IMR-90 (cell line): ENCODE data around the gene ATRN. TPM values are rescaled to one million over a fixed set of nuclear protein-coding genes. Genes with fewer than 3 reads are reported as not detected.

Experiments
- ATAC-seq: fragments of 200-7000 bp; cut with Tn5 transposase; 2 replicates; pipeline ENCODE4 v1.9.1; 2020; ENCODE audit warnings: low read depth, mild to moderate bottlenecking, moderate library complexity
- BruUV-seq: library from RNA; stranded (reverse); fragments of 400-500 nt; replicated peaks from 2 replicates; lab custom pipeline; 2021; lab: Mats Ljungman, UMichigan
- CTCF ChIA-PET: fragments of 300-600 bp; formaldehyde crosslinking; extraction: SDS; loops from one replicate; lab custom pipeline; 2021; ENCODE audit warnings: antibody characterized with exemption; lab: Yijun Ruan, JAX
- POLR2A ChIA-PET: fragments of 300-600 bp; sonication (Branson Sonifier 250); formaldehyde crosslinking; loops from one replicate; lab custom pipeline; 2022; ENCODE audit warnings: antibody characterized with exemption; ENCODE audit not compliant: unreplicated experiment; lab: Charles Lee
- DNase-seq: peaks from one replicate; pipeline ENCODE4 v3.0.0; 2013
- H2AFZ ChIP-seq: replicated peaks from 2 replicates; pipeline ENCODE3; 2013; ENCODE audit warnings: low read length, mild to moderate bottlenecking; ENCODE audit not compliant: poor library complexity
- H2AK5ac ChIP-seq: 2 replicates; pipeline ENCODE4 v1.6.1; 2013; ENCODE audit warnings: low read depth, low read length, inconsistent platforms
- H2AK9ac ChIP-seq: replicated peaks from 2 replicates; pipeline ENCODE3; 2013; ENCODE audit warnings: mild to moderate bottlenecking, low read depth, low read length, moderate library complexity; ENCODE audit not compliant: poor library complexity
- H2BK120ac ChIP-seq: 2 replicates; pipeline ENCODE4 v1.6.1; 2013; ENCODE audit warnings: low read depth, low read length, inconsistent platforms
- H2BK15ac ChIP-seq: 3 replicates; pipeline ENCODE4 v1.6.1; 2013; ENCODE audit warnings: low read depth, low read length, inconsistent platforms
- H2BK20ac ChIP-seq: 2 replicates; pipeline ENCODE4 v1.6.1; 2013; ENCODE audit warnings: low read depth, mild to moderate bottlenecking, inconsistent platforms, low read length, moderate library complexity
- H2BK5ac ChIP-seq: 2 replicates; pipeline ENCODE4 v1.6.1; 2013; ENCODE audit warnings: mild to moderate bottlenecking, low read depth, low read length, inconsistent platforms; ENCODE audit not compliant: poor library complexity, severe bottlenecking
- H3K14ac ChIP-seq: replicated peaks from 2 replicates; pipeline ENCODE4 v1.6.1; 2013; ENCODE audit warnings: low read depth, low read length, inconsistent platforms
- H3K18ac ChIP-seq: 2 replicates; pipeline ENCODE4 v1.6.1; 2013; ENCODE audit warnings: low read depth, low read length, control low read depth
- H3K23ac ChIP-seq: 2 replicates; pipeline ENCODE4 v1.6.1; 2013; ENCODE audit warnings: low read depth, low read length, inconsistent platforms
- H3K27ac ChIP-seq: 2 replicates; pipeline ENCODE4 v1.5.1; 2013; ENCODE audit warnings: mild to moderate bottlenecking, control low read depth, low read length; ENCODE audit not compliant: insufficient read depth
- H3K27me3 ChIP-seq: 2 replicates; pipeline ENCODE4 v1.6.1; 2013; ENCODE audit warnings: low read length; ENCODE audit not compliant: control insufficient read depth, insufficient read depth
- H3K36me3 ChIP-seq: 2 replicates; pipeline ENCODE4 v1.6.1; 2013; ENCODE audit warnings: low read length, mixed read lengths; ENCODE audit not compliant: control insufficient read depth, insufficient read depth
- H3K4ac ChIP-seq: 2 replicates; pipeline ENCODE4 v1.6.1; 2013; ENCODE audit warnings: low read depth, low read length, inconsistent platforms
- H3K4me1 ChIP-seq: 2 replicates; pipeline ENCODE4 v1.6.1; 2013; ENCODE audit warnings: low read length, mixed read lengths; ENCODE audit not compliant: control insufficient read depth, insufficient read depth
- H3K4me2 ChIP-seq: 2 replicates; pipeline ENCODE4 v1.6.1; 2013; ENCODE audit warnings: low read depth, mild to moderate bottlenecking, control low read depth, low read length, moderate library complexity
- H3K4me3 ChIP-seq: 2 replicates; pipeline ENCODE4 v1.5.1; 2013; ENCODE audit warnings: low read depth, mild to moderate bottlenecking, control low read depth, low read length, moderate library complexity; ENCODE audit not compliant: insufficient read depth
- H3K56ac ChIP-seq: 2 replicates; pipeline ENCODE4 v1.6.1; 2013; ENCODE audit warnings: low read length, inconsistent platforms; ENCODE audit not compliant: insufficient read depth; ENCODE audit errors: extremely low read depth
- H3K79me1 ChIP-seq, 2 experiments: 2 replicates each; pipeline ENCODE4 v1.6.1; 2013; ENCODE audit warnings: low read length in 2 of 2, inconsistent platforms in 1 of 2, low read depth in 1 of 2
- H3K9ac ChIP-seq: 2 replicates; pipeline ENCODE4 v1.6.1; 2013; ENCODE audit warnings: low read depth, low read length, control low read depth
- H3K9me1 ChIP-seq: 2 replicates; pipeline ENCODE4 v1.6.1; 2013; ENCODE audit warnings: low read length, inconsistent platforms; ENCODE audit not compliant: insufficient read depth
- H3K9me3 ChIP-seq: 2 replicates; pipeline ENCODE4 v1.6.1; 2013; ENCODE audit warnings: low read length; ENCODE audit not compliant: control insufficient read depth, insufficient read depth
- H4K20me1 ChIP-seq: 2 replicates; pipeline ENCODE4 v1.6.1; 2013; ENCODE audit warnings: low read length, inconsistent platforms; ENCODE audit not compliant: insufficient read depth
- H4K5ac ChIP-seq: 2 replicates; pipeline ENCODE4 v1.6.1; 2013; ENCODE audit warnings: mild to moderate bottlenecking, low read depth, low read length, control low read depth
- H4K8ac ChIP-seq, 2 experiments: 2 replicates each; pipeline ENCODE4 v1.6.1; 2013; ENCODE audit warnings: low read depth in 2 of 2, low read length in 2 of 2, control low read depth in 1 of 2, inconsistent platforms in 1 of 2
- H4K91ac ChIP-seq: 2 replicates; pipeline ENCODE4 v1.6.1; 2013; ENCODE audit warnings: low read depth, low read length, inconsistent platforms; ENCODE audit not compliant: insufficient read depth
- FOS ChIP-seq: fragments of 150-350 bp; IDR thresholded peaks from 2 replicates; pipeline ENCODE4 v1.6.1; 2016; ENCODE audit warnings: low read depth, low read length
- RCOR1 ChIP-seq: IDR thresholded peaks from 2 replicates; pipeline ENCODE4 v1.6.1; 2012; ENCODE audit warnings: mild to moderate bottlenecking, low read length, improper control_type of control experiment; ENCODE audit not compliant: insufficient replicate concordance
- WGBS, 2 experiments: methylation state at CpG; one replicate each; pipeline versions ENCODE4 v1.1.5 to v1.1.7; 2013; ENCODE audit warnings: missing lambda C conversion rate in 2 of 2; ENCODE audit not compliant: insufficient read length in 1 of 2; ENCODE audit errors: extremely low coverage in 2 of 2; 5-methylcytosine and 5-hydroxymethylcytosine counted together
- dilution Hi-C: fragments of 300-500 bp; cut with HindIII; formaldehyde crosslinking; loops from one replicate; pipeline ENCODE4 v1.14.3; 2018; ENCODE audit warnings: low sequenced_read_pairs; ENCODE audit not compliant: unreplicated experiment
- in situ Hi-C: fragments of 300-500 bp; cut with MboI; formaldehyde crosslinking; loops from 3 replicates; pipeline ENCODE4 v1.14.3; 2019; ENCODE audit warnings: low sequenced_read_pairs, inconsistent platforms, mixed read lengths
- intact Hi-C: fragments of 100-400 bp; cut with micrococcal nuclease; formaldehyde crosslinking; loops from 2 replicates; pipeline ENCODE4 v1.10.0; 2022
- polyA plus RNA-seq, 3 experiments: library from polyadenylated mRNA; depleted of rRNA; stranded (reverse); fragments of >200 nt; gene quantifications; 2 replicates each; pipeline ENCODE4 v1.2.3, GENCODE V29; 2012; ENCODE audit warnings: low replicate concordance in 1 of 3
- total RNA-seq: library from RNA; depleted of rRNA; stranded (reverse); fragments of >200 nt; gene quantifications from 2 replicates; pipeline ENCODE4 v1.2.3, GENCODE V29; 2012
- TF ChIP-seq, protein P1 (sequence below): fragments of 150-350 bp; IDR thresholded peaks from 2 replicates; pipeline ENCODE4 v1.6.1; 2017; ENCODE audit warnings: mild to moderate bottlenecking, antibody characterized with exemption, low read length, low read depth
- TF ChIP-seq, protein P2 (sequence below): conservative IDR thresholded peaks from 2 replicates; pipeline ENCODE4 v1.5.1; 2012; ENCODE audit warnings: mild to moderate bottlenecking, low read depth, low read length, improper control_type of control experiment

Gene ATRN
- total and polyA plus RNA-seq, 2 of the 4 experiments (the other 2 are of a cell fraction), result 32.3 to 46.2 TPM

DNA sequence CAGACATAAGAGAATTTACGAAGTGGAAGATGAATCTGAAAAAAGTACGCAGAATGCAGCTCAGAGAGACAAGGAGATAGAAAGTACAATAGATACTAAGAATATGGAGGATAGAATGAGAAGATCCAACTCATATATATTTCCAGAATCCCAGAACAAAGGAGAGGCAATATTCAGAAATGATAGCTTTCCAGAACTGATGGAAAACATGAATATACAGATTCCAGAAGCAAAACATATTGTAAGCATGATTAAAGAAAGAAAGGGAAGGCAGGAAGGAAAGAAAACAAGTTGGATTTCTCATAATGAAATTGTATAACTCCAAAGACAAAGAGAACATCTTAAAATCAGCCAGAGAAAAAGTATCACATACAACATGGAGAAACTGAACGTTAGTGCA lies 169.4 kb downstream of the ATRN start:
- H3K36me3 ChIP-seq, result peaks cover 13% of the 10 kb centered on the region
- no peaks in the 10 kb centered on the region for H3K27me3 ChIP-seq
- ChIA-PET CTCF (no interaction called here), POLR2A (no interaction called here)
- H3K9me3 ChIP-seq, result no peaks in the 10 kb centered on the region
- no peak overlapping the region for H3K27ac ChIP-seq
- no peak overlapping the region for H2BK120ac ChIP-seq
- H3K4me1 ChIP-seq, result no peaks in the 10 kb centered on the region
- no peak overlapping the region for H2AK9ac ChIP-seq
- H3K14ac ChIP-seq, result no peak overlapping the region
- in situ Hi-C loops (no loop called here), dilution Hi-C loops (no loop called here), intact Hi-C loops (no loop called here)
- no peaks in the 10 kb centered on the region for H4K20me1 ChIP-seq
- no CpG with 5 or more reads among the region's 3 CpGs for WGBS, 2 experiments
- H4K91ac ChIP-seq, result no peak overlapping the region
- no peak overlapping the region for H3K18ac ChIP-seq
- H2AFZ ChIP-seq, result no peak overlapping the region
- no peak overlapping the region for H3K4ac ChIP-seq
- H3K56ac ChIP-seq, result no peak overlapping the region
- no peak overlapping the region for H2BK15ac ChIP-seq
- TF ChIP-seq RCOR1, result no peak
- no peak for TF ChIP-seq FOS
- TF ChIP-seq, protein P1, sequence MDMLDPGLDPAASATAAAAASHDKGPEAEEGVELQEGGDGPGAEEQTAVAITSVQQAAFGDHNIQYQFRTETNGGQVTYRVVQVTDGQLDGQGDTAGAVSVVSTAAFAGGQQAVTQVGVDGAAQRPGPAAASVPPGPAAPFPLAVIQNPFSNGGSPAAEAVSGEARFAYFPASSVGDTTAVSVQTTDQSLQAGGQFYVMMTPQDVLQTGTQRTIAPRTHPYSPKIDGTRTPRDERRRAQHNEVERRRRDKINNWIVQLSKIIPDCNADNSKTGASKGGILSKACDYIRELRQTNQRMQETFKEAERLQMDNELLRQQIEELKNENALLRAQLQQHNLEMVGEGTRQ, result no peak
- TF ChIP-seq, protein P2, sequence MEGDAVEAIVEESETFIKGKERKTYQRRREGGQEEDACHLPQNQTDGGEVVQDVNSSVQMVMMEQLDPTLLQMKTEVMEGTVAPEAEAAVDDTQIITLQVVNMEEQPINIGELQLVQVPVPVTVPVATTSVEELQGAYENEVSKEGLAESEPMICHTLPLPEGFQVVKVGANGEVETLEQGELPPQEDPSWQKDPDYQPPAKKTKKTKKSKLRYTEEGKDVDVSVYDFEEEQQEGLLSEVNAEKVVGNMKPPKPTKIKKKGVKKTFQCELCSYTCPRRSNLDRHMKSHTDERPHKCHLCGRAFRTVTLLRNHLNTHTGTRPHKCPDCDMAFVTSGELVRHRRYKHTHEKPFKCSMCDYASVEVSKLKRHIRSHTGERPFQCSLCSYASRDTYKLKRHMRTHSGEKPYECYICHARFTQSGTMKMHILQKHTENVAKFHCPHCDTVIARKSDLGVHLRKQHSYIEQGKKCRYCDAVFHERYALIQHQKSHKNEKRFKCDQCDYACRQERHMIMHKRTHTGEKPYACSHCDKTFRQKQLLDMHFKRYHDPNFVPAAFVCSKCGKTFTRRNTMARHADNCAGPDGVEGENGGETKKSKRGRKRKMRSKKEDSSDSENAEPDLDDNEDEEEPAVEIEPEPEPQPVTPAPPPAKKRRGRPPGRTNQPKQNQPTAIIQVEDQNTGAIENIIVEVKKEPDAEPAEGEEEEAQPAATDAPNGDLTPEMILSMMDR, result no peak
- no peak overlapping the region for H2BK20ac ChIP-seq
- H3K4me2 ChIP-seq, result no peak overlapping the region
- no peak overlapping the region for H2BK5ac ChIP-seq
- DNase-seq, result no peak
- H3K9ac ChIP-seq, result no peak overlapping the region
- no peak overlapping the region for H4K8ac ChIP-seq
- H3K4me3 ChIP-seq, result no peak overlapping the region
- no peak overlapping the region for H3K23ac ChIP-seq
- no peaks in the 10 kb centered on the region for H3K79me1 ChIP-seq
- no peak overlapping the region for H4K5ac ChIP-seq
- no peak for ATAC-seq
- no TSS peak for BruUV-seq
- no peak overlapping the region for H2AK5ac ChIP-seq
- H3K9me1 ChIP-seq, result no peaks in the 10 kb centered on the region
